Lower leg skin (tissue), 4 donors: ENCODE measurements around the gene PRCP. TPM values are rescaled to one million over a fixed set of nuclear protein-coding genes. Genes with fewer than 3 reads are reported as not detected.

Source experiments
- DNase-seq, 2 donors: peaks; one replicate each; pipeline ENCODE4 v3.0.0-alpha.2; 2019; ENCODE audit warnings: low spot score in 2 of 2
- H3K4me3 ChIP-seq: fragments of 200-600 bp; sonication (generic); 2 replicates; pipeline ENCODE4 v1.5.1; 2017; ENCODE audit warnings: mild to moderate bottlenecking, low read depth; ENCODE audit not compliant: poor library complexity, severe bottlenecking
- POLR2A ChIP-seq, 2 donors: fragments of 450-650 bp; IDR thresholded peaks; one replicate each; pipeline ENCODE4 v1.6.1; 2016 to 2017; ENCODE audit warnings: antibody characterized with exemption in 2 of 2, mild to moderate bottlenecking in 1 of 2, moderate library complexity in 1 of 2
- WGBS, 2 donors: methylation state at CpG; one replicate each; pipeline ENCODE4 v1.1.5; 2018; 5-methylcytosine and 5-hydroxymethylcytosine counted together
- intact Hi-C: fragments of 100-400 bp; cut with DNase I; formaldehyde crosslinking; loops from one replicate; pipeline ENCODE4 v1.15.0; 2023; ENCODE audit warnings: low total_unique reads
- total RNA-seq, 4 donors: library from RNA; depleted of rRNA; stranded (reverse); fragments of >200 nt; gene quantifications; one replicate each; pipeline ENCODE4 v1.1.0, GENCODE V29; 2016
- TF ChIP-seq, protein P1 (sequence below), 3 donors: fragments of 450-650 bp; IDR thresholded peaks; one replicate each; pipeline ENCODE4 v1.5.1; 2016; ENCODE audit warnings: antibody characterized with exemption in 3 of 3, mild to moderate bottlenecking in 3 of 3, moderate library complexity in 2 of 3

The PRCP gene
- total RNA-seq, 4 donors from 2014 or later: 31.5 to 56.8 (median 53.8) TPM

DNA sequence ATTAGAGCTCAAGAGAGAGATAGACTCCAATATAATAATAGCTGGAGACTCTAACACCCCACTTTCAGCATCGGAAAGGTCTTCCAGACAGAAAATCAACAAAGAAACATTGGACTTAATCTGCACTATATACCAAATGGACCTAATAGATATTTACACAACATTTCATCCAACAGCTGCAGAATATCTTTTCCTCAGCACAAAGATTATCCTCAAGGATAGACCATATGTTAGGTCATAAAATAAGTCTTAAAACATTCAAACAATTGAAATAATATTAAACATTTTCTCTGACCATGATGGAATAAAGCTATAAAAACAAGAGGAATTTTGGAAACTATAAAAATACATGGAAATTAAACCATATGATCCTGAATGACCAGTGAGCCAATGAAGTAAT, 121.5 kb downstream of the PRCP start:
- TF ChIP-seq POLR2A (IDR thresholded peaks at IDR 0.05): no peak
- TF ChIP-seq, protein P1, sequence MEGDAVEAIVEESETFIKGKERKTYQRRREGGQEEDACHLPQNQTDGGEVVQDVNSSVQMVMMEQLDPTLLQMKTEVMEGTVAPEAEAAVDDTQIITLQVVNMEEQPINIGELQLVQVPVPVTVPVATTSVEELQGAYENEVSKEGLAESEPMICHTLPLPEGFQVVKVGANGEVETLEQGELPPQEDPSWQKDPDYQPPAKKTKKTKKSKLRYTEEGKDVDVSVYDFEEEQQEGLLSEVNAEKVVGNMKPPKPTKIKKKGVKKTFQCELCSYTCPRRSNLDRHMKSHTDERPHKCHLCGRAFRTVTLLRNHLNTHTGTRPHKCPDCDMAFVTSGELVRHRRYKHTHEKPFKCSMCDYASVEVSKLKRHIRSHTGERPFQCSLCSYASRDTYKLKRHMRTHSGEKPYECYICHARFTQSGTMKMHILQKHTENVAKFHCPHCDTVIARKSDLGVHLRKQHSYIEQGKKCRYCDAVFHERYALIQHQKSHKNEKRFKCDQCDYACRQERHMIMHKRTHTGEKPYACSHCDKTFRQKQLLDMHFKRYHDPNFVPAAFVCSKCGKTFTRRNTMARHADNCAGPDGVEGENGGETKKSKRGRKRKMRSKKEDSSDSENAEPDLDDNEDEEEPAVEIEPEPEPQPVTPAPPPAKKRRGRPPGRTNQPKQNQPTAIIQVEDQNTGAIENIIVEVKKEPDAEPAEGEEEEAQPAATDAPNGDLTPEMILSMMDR (IDR thresholded peaks at IDR 0.05): no peak
- WGBS, 2 donors: 85 to 87% methylated on average over 1 of the region's 1 CpG
- H3K4me3 ChIP-seq: no peak overlapping the region
- intact Hi-C loops: no loop called here
- no peak for DNase-seq

DNA sequence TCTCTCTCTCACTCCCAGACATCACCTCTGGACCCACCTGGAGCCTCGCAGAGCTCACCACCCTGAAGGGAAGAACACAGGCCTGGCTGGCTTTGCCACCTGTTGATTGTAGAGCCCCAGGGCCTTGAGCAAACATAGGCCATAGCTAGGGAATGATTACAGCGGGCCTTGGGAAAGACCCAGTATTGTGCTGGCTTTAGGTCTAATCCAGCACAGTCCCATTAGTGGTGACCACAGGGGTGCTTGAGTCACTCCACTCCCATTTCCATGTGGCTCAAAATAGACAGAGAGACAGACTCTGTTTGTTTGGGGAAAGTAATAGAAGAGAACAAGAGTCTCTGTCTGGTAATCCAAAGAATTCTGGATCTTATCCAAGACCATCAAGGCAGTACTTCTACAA, 123.9 kb downstream of the PRCP start:
- no peak overlapping the region for H3K4me3 ChIP-seq
- no peak for TF ChIP-seq POLR2A (IDR thresholded peaks at IDR 0.05)
- TF ChIP-seq, protein P1 (IDR thresholded peaks at IDR 0.05): no peak
- WGBS, 2 donors: 77 to 91% methylated on average over 2 of the region's 2 CpGs
- DNase-seq: no peak
- intact Hi-C loops: no loop called here

DNA sequence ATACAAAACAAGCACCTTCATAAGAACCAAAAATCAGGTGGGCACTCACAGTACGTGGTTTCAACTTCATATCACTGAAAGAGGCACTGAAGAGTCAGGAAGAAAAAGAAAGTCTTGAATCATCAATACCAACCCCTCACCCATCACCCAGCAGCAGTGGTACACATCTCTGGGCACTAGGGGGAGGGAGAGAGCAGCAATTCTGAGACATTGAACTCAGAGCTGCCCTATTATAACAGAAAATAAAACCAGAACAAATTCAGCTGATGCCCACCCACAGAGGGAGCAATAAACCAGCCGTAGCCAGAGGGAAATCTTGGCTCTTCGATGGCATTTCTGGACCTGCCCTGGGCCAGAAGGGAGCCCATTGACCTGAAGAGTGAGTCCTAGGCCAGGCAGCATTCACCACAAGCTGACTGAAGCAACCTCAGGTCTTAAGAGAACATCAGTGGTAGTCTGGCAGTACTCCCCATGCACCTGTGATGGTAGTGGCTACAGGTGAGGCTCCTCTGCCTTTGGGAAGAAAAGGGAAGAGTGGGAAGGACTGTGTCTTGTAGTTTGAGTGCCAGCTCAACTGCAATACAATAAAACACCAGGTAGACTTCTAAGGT, 124.4 kb downstream of the PRCP start:
- H3K4me3 ChIP-seq: no peak overlapping the region
- no peak for TF ChIP-seq POLR2A (IDR thresholded peaks at IDR 0.05)
- TF ChIP-seq, protein P1 (IDR thresholded peaks at IDR 0.05): no peak
- DNase-seq: no peak
- intact Hi-C loops: no loop called here
- WGBS, 2 donors: 45 to 59% methylated on average over 3 of the region's 3 CpGs

DNA sequence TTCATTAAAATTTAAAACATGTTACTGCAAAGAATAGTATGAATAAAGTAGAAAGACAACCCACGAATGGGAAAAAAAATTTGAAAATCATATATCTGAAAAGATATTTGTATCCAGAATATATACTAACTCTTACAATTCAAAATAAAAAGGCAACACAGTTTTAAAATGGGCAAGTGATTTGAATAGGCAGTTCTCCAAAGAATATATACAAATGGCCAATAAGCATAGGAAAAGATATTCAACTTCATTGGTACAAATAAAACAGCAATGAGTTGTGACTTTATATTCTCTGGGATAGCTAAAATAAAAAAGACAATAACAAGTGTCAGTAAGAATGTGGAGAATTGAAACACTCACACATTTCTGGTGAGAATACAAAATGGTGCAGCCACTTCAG, 125.0 kb downstream of the PRCP start:
- no peak for TF ChIP-seq POLR2A (IDR thresholded peaks at IDR 0.05)
- TF ChIP-seq, protein P1 (IDR thresholded peaks at IDR 0.05): no peak
- DNase-seq: no peak
- H3K4me3 ChIP-seq: no peak overlapping the region
- intact Hi-C loops: no loop called here
- 75 to 84% methylated on average over 1 of the region's 1 CpG for WGBS, 2 donors

Other genes starting within 250 kb of the PRCP start
- gene FAM181B, start 166.6 kb downstream of the PRCP start, total RNA-seq: under 1 TPM; 0.15 to 0.59 (median 0.24) TPM
- 1 to 10 TPM in 3 of 4 donors, under 1 TPM in 1; 0.91 to 2.4 (median 1.4) TPM for gene DDIAS, start 1.3 kb upstream of the PRCP start, total RNA-seq
- gene RAB30, start 171.5 kb upstream of the PRCP start, total RNA-seq: 10 to 100 TPM; 13.4 to 53.9 (median 25.7) TPM